ENCODE data around the gene ZBTB44.

GRCh38 chr11:130219148-130219547 lies 95.6 kb downstream of the ZBTB44 start:
- TF ChIP-seq POLR2A (IDR thresholded peaks at IDR 0.05) = no peak
- TF ChIP-seq CTCF (IDR thresholded peaks at IDR 0.05) = no peak
